Retinal pigment epithelial cell (primary cell): ENCODE results near the gene S100P.

Experiments
- DNase-seq: peaks from one replicate; pipeline ENCODE4 v3.0.0-alpha.2; 2010; ENCODE audit warnings: low read depth
- H3K4me3 ChIP-seq: 2 replicates; pipeline ENCODE4 v1.5.1; 2011; ENCODE audit warnings: mild to moderate bottlenecking, low read length, control low read depth, moderate library complexity
- CTCF ChIP-seq: conservative IDR thresholded peaks from 2 replicates; pipeline ENCODE4 v1.5.1; 2011; ENCODE audit warnings: low read depth, low read length, control low read depth, inconsistent platforms

S100P gene

GRCh38 chr4:6742507-6742906, 48.8 kb downstream of the S100P start:
- no peak for TF ChIP-seq CTCF
- no peak for DNase-seq
- H3K4me3 ChIP-seq = no peak overlapping the region

GRCh38 chr4:6742989-6743388, 49.3 kb downstream of the S100P start:
- DNase-seq = no peak
- TF ChIP-seq CTCF = no peak
- H3K4me3 ChIP-seq = no peak overlapping the region
